GM19035 (cell line): ENCODE measurements around the gene TMEM95.

ENCODE experiments used
- ATAC-seq: cut with Tn5 transposase; IDR thresholded peaks from one replicate; pipeline ENCODE4 v1.9.1; 2021; ENCODE audit not compliant: unreplicated experiment

The TMEM95 gene

GRCh38 chr17:7374353-7374752 lies 19.4 kb downstream of the TMEM95 start:
- ATAC-seq: no peak

- no peak for ATAC-seq
Measured at GRCh38 chr17:7379134-7379533, 24.2 kb downstream of the TMEM95 start.

- no peak for ATAC-seq
Measured at GRCh38 chr17:7380321-7380720, 25.4 kb downstream of the TMEM95 start.

GRCh38 chr17:7380855-7381683 lies 26.1 kb downstream of the TMEM95 start, which contains the start of gene TNK1:
Gene TNK1 (plus strand): TSS chr17:7381089. CDS start chr17:7382927, 1,838 bp downstream.
- ATAC-seq: no peak

- no peak for ATAC-seq
Measured at GRCh38 chr17:7382901-7383300, 27.9 kb downstream of the TMEM95 start.

GRCh38 chr17:7383371-7383741 lies 28.4 kb downstream of the TMEM95 start:
- no peak for ATAC-seq

- peak; percentile 68 for ATAC-seq
Measured at GRCh38 chr17:7383742-7384488, 29.0 kb downstream of the TMEM95 start.

GRCh38 chr17:7384489-7385081 lies 29.6 kb downstream of the TMEM95 start:
- ATAC-seq: no peak

- no peak for ATAC-seq
Measured at GRCh38 chr17:7388856-7389255, 33.9 kb downstream of the TMEM95 start.

- no peak for ATAC-seq
Measured at GRCh38 chr17:7389924-7390910, 35.3 kb downstream of the TMEM95 start.

- ATAC-seq: no peak
Measured at GRCh38 chr17:7391307-7391706, 36.4 kb downstream of the TMEM95 start.

- no peak for ATAC-seq
Measured at GRCh38 chr17:7392696-7393612, 38.0 kb downstream of the TMEM95 start.

- peak; percentile 44 for ATAC-seq
Measured at GRCh38 chr17:7393613-7394451, 38.9 kb downstream of the TMEM95 start.

- ATAC-seq: peak; percentile 81
Measured at GRCh38 chr17:7394452-7395191, 39.7 kb downstream of the TMEM95 start, which contains the start of gene PLSCR3. Gene PLSCR3 (minus strand): TSS chr17:7394525. CDS start chr17:7394110, 415 bp downstream.

- ATAC-seq: no peak
Measured at GRCh38 chr17:7396147-7396546, 41.2 kb downstream of the TMEM95 start.

GRCh38 chr17:7398612-7399011 lies 43.7 kb downstream of the TMEM95 start:
- ATAC-seq: no peak

GRCh38 chr17:7403043-7403726 lies 48.2 kb downstream of the TMEM95 start:
- no peak for ATAC-seq

GRCh38 chr17:7403727-7403976 lies 48.7 kb downstream of the TMEM95 start:
- no peak for ATAC-seq
